Loucy (cell line): Measurements from ENCODE around the gene ZNF423.

Experiments
- EZH2phosphoT487 ChIP-seq: fragments of 200-600 bp; IDR thresholded peaks from 2 replicates; pipeline ENCODE4 v1.6.1; 2018; ENCODE audit warnings: antibody characterized with exemption, mild to moderate bottlenecking, moderate library complexity, borderline replicate concordance
- TF ChIP-seq, protein P1 (sequence below): fragments of 200-600 bp; sonication (generic); conservative IDR thresholded peaks from 2 replicates; pipeline ENCODE4 v1.5.1; 2014; ENCODE audit warnings: mild to moderate bottlenecking, antibody characterized with exemption, low read length

- TF ChIP-seq, protein P1, sequence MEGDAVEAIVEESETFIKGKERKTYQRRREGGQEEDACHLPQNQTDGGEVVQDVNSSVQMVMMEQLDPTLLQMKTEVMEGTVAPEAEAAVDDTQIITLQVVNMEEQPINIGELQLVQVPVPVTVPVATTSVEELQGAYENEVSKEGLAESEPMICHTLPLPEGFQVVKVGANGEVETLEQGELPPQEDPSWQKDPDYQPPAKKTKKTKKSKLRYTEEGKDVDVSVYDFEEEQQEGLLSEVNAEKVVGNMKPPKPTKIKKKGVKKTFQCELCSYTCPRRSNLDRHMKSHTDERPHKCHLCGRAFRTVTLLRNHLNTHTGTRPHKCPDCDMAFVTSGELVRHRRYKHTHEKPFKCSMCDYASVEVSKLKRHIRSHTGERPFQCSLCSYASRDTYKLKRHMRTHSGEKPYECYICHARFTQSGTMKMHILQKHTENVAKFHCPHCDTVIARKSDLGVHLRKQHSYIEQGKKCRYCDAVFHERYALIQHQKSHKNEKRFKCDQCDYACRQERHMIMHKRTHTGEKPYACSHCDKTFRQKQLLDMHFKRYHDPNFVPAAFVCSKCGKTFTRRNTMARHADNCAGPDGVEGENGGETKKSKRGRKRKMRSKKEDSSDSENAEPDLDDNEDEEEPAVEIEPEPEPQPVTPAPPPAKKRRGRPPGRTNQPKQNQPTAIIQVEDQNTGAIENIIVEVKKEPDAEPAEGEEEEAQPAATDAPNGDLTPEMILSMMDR, result no peak
- TF ChIP-seq EZH2phosphoT487, result no peak
Measured at GRCh38 chr16:49519741-49520140, 336.2 kb downstream of the ZNF423 start.
